ENCODE data around the gene SCUBE3. TPM values are rescaled to one million over a fixed set of nuclear protein-coding genes. Genes with fewer than 3 reads are reported as not detected.

The SCUBE3 gene
- total and polyA plus RNA-seq, 12 donors, result 1.2 to 18.8 (median 8.4) TPM

- DNase-seq (no peak), ATAC-seq (no peak)
- TF ChIP-seq CTCF (IDR thresholded peaks at IDR 0.05), result no peak
- H3K36me3 ChIP-seq, result no peaks in the 10 kb centered on the region
- H3K4me3 ChIP-seq, result no peak overlapping the region
- peaks cover 5 to 37% (median 26%) of the 10 kb centered on the region in 9 donors for H3K4me1 ChIP-seq
- intact Hi-C loops (cut with DNase I), result no loop called here
- WGBS, 2 donors, result 94 to 97% methylated on average over 2 of the region's 2 CpGs
- H3K27ac ChIP-seq, result no peak overlapping the region
- peaks cover 0 to 16% (median 0%) of the 10 kb centered on the region in 7 donors for H3K27me3 ChIP-seq
- no peaks in the 10 kb centered on the region for H3K9me3 ChIP-seq
These were observed 27.2 kb upstream of the SCUBE3 start for GRCh38 chr6:35186571-35186970.

GRCh38 chr6:35188886-35189285 is 24.9 kb upstream of the SCUBE3 start:
- DNase-seq (no peak), ATAC-seq (no peak)
- peaks cover 0 to 19% (median 16%) of the 10 kb centered on the region in 9 donors for H3K4me1 ChIP-seq
- no peak for TF ChIP-seq CTCF (IDR thresholded peaks at IDR 0.05)
- H3K9me3 ChIP-seq, result no peaks in the 10 kb centered on the region
- intact Hi-C loops (cut with DNase I), result no loop called here
- no peak overlapping the region for H3K27ac ChIP-seq
- WGBS, 2 donors, result 69 to 70% methylated on average over 3 of the region's 3 CpGs
- no peaks in the 10 kb centered on the region for H3K27me3 ChIP-seq
- no peak overlapping the region for H3K4me3 ChIP-seq
- H3K36me3 ChIP-seq, result no peaks in the 10 kb centered on the region

- DNase-seq (no peak), ATAC-seq (no peak)
- intact Hi-C loops (cut with DNase I), result no loop called here
- Histone ChIP-seq H3K4me3 (no peak overlapping the region), H3K27me3 (no peaks in the 10 kb centered on the region), H3K36me3 (no peaks in the 10 kb centered on the region), H3K9me3 (no peaks in the 10 kb centered on the region), H3K4me1 (peaks cover 0 to 10% (median 6%) of the 10 kb centered on the region in 9 donors), H3K27ac (no peak overlapping the region)
- no peak for TF ChIP-seq CTCF (IDR thresholded peaks at IDR 0.05)
These were observed 23.4 kb upstream of the SCUBE3 start for GRCh38 chr6:35190306-35190705.

- WGBS, 2 donors, result 88 to 93% methylated on average over 11 of the region's 11 CpGs
- no peak for ATAC-seq
- Histone ChIP-seq H3K4me3 (no peak overlapping the region), H3K9me3 (no peaks in the 10 kb centered on the region), H3K36me3 (no peaks in the 10 kb centered on the region), H3K27me3 (no peaks in the 10 kb centered on the region), H3K4me1 (no peaks in the 10 kb centered on the region), H3K27ac (no peak overlapping the region)
- DNase-seq, result no peak
- TF ChIP-seq CTCF (IDR thresholded peaks at IDR 0.05), result no peak
- intact Hi-C loops (cut with DNase I), result no loop called here
These were observed 21.9 kb upstream of the SCUBE3 start for GRCh38 chr6:35191889-35192288.
